HCT116 (cell line): ENCODE measurements around the gene SDHD. TPM values are rescaled to one million over a fixed set of nuclear protein-coding genes. Genes with fewer than 3 reads are reported as not detected.

Source experiments
- ATAC-seq: fragments of 200-7000 bp; cut with Tn5 transposase; 2 replicates; pipeline ENCODE4 v1.9.1; 2020; ENCODE audit warnings: mild to moderate bottlenecking, moderate library complexity
- BruUV-seq: library from RNA; stranded (reverse); fragments of 400-500 nt; replicated peaks from 2 replicates; lab custom pipeline; 2021; lab: Mats Ljungman, UMichigan
- CTCF ChIA-PET: fragments of 300-600 bp; sonication (Branson Sonifier 250); formaldehyde crosslinking; loops from one replicate; lab custom pipeline; 2021; ENCODE audit warnings: antibody characterized with exemption; lab: Charles Lee
- POLR2A ChIA-PET: fragments of 300-600, 350-600 bp; sonication (Branson Sonifier 250); formaldehyde crosslinking; loops from one replicate; lab custom pipeline; 2021; ENCODE audit warnings: antibody characterized with exemption; lab: Charles Lee
- RAD21 ChIA-PET, 2 experiments: fragments of 300-600 bp; sonication (Branson Sonifier 250); formaldehyde crosslinking; loops; one replicate each; lab custom pipeline; 2023; ENCODE audit warnings: low total read pairs in 2 of 2; ENCODE audit not compliant: uncharacterized antibody in 2 of 2, unreplicated experiment in 2 of 2, low non-redundant PET in 1 of 2; lab: Charles Lee
- DNase-seq: peaks from one replicate; pipeline ENCODE4 v3.0.0-alpha.2; 2010; ENCODE audit warnings: low read depth, low spot score
- H2AFZ ChIP-seq: fragments of 200-600 bp; shearing (Covaris generic), sonication (generic); 2 replicates; pipeline ENCODE4 v1.6.1; 2017; ENCODE audit warnings: low read depth, mixed run types, mixed read lengths, antibody characterized with exemption, low read length; ENCODE audit not compliant: poor library complexity, severe bottlenecking
- H3K27ac ChIP-seq: 2 replicates; pipeline ENCODE4 v1.5.1; 2012; ENCODE audit warnings: low read depth, low read length
- H3K27me3 ChIP-seq: fragments of 200-600 bp; sonication (generic); 2 replicates; pipeline ENCODE4 v1.6.1; 2016; ENCODE audit warnings: mixed run types, low read length, mixed read lengths; ENCODE audit not compliant: insufficient read depth
- H3K36me3 ChIP-seq, 2 experiments: fragments of 200-500 bp in 1 of 2; fragments of 200-600 bp in 1 of 2; sonication (Bioruptor generic) in 1 of 2; sonication (generic) in 1 of 2; 2 replicates each; pipeline versions ENCODE4 v1.5.1 to v1.6.1; 2014 to 2016; ENCODE audit warnings: low read length in 2 of 2, inconsistent platforms in 1 of 2, mixed read lengths in 1 of 2, mixed run types in 1 of 2; ENCODE audit not compliant: insufficient read depth in 2 of 2, control insufficient read depth in 1 of 2
- H3K4me1 ChIP-seq, 2 experiments: fragments of 200-600 bp in 1 of 2; sonication (generic) in 1 of 2; 2 replicates each; pipeline versions ENCODE4 v1.5.1 to v1.6.1; 2012 to 2017; ENCODE audit warnings: low read length in 2 of 2, inconsistent platforms in 1 of 2, mild to moderate bottlenecking in 1 of 2, mixed read lengths in 1 of 2, mixed run types in 1 of 2, moderate library complexity in 1 of 2; ENCODE audit not compliant: insufficient read depth in 2 of 2, control insufficient read depth in 1 of 2
- H3K4me2 ChIP-seq: fragments of 200-600 bp; sonication (generic); 2 replicates; pipeline ENCODE4 v1.6.1; 2017; ENCODE audit warnings: mixed run types, low read length, mixed read lengths
- H3K4me3 ChIP-seq, 2 experiments: fragments of 200-600 bp in 1 of 2; sonication (generic) in 1 of 2; replicated peaks in 1 of 2; 2 replicates each; pipeline ENCODE4 v1.5.1; 2011 to 2016; ENCODE audit warnings: low read length in 2 of 2, control low read depth in 1 of 2, low read depth in 1 of 2, mild to moderate bottlenecking in 1 of 2, mixed read lengths in 1 of 2, mixed run types in 1 of 2
- H3K79me2 ChIP-seq: fragments of 200-600 bp; sonication (generic); 2 replicates; pipeline ENCODE4 v1.6.1; 2017; ENCODE audit warnings: mild to moderate bottlenecking, mixed run types, low read length, moderate library complexity, mixed read lengths; ENCODE audit not compliant: insufficient read depth
- H3K9ac ChIP-seq: fragments of 200-600 bp; sonication (generic); 2 replicates; pipeline ENCODE4 v1.6.1; 2016; ENCODE audit warnings: low read length, mixed read lengths
- H3K9me2 ChIP-seq: fragments of 200-600 bp; sonication (generic), shearing (Covaris generic); 2 replicates; pipeline ENCODE4 v1.6.1; 2017; ENCODE audit warnings: mixed run types, mild to moderate bottlenecking, moderate library complexity; ENCODE audit not compliant: insufficient read depth
- H3K9me3 ChIP-seq, 2 experiments: fragments of 200-500 bp in 1 of 2; fragments of 200-600 bp in 1 of 2; sonication (Bioruptor generic) in 1 of 2; sonication (generic) in 1 of 2; 2 replicates each; pipeline ENCODE4 v1.6.1; 2014 to 2017; ENCODE audit warnings: low read length in 2 of 2, mixed read lengths in 2 of 2, inconsistent platforms in 1 of 2, low read depth in 1 of 2, mild to moderate bottlenecking in 1 of 2, mixed run types in 1 of 2, moderate library complexity in 1 of 2; ENCODE audit not compliant: control insufficient read depth in 1 of 2, insufficient read depth in 1 of 2
- H4K20me1 ChIP-seq: fragments of 200-600 bp; sonication (generic), shearing (Covaris generic); 2 replicates; pipeline ENCODE4 v1.6.1; 2017; ENCODE audit warnings: mixed run types, mild to moderate bottlenecking, moderate library complexity; ENCODE audit not compliant: insufficient read depth
- CEBPB ChIP-seq: IDR thresholded peaks from 2 replicates; pipeline ENCODE4 v1.6.1; 2012; ENCODE audit warnings: low read depth
- EGR1 ChIP-seq: IDR thresholded peaks from 2 replicates; pipeline ENCODE4 v1.6.1; 2012; ENCODE audit warnings: low read depth
- ELF1 ChIP-seq: IDR thresholded peaks from 2 replicates; pipeline ENCODE4 v1.6.1; 2012; ENCODE audit warnings: low read depth, borderline replicate concordance
- EZH2phosphoT487 ChIP-seq: fragments of 200-600 bp; IDR thresholded peaks from 2 replicates; pipeline ENCODE4 v1.6.1; 2018; ENCODE audit warnings: antibody characterized with exemption, borderline replicate concordance
- POLR2A ChIP-seq: IDR thresholded peaks from 2 replicates; pipeline ENCODE4 v1.7.0; 2011; ENCODE audit warnings: borderline replicate concordance; ENCODE audit not compliant: insufficient read depth, insufficient read length; ENCODE audit errors: extremely low read depth
- RAD21 ChIP-seq: IDR thresholded peaks from 2 replicates; pipeline ENCODE4 v1.6.1; 2012; ENCODE audit warnings: low read depth, mild to moderate bottlenecking
- REST ChIP-seq: IDR thresholded peaks from 2 replicates; pipeline ENCODE4 v1.6.1; 2012; ENCODE audit warnings: low read depth
- TCF7L2 ChIP-seq: IDR thresholded peaks from 2 replicates; pipeline ENCODE4 v1.7.0; 2011; ENCODE audit warnings: borderline replicate concordance, inconsistent platforms; ENCODE audit not compliant: insufficient read depth, insufficient read length; ENCODE audit errors: extremely low read depth
- intact Hi-C: fragments of 100-400 bp; cut with micrococcal nuclease; formaldehyde crosslinking; loops from 2 replicates; pipeline ENCODE4 v1.10.0; 2022
- total RNA-seq: library from RNA; stranded (reverse); gene quantifications from one replicate; pipeline ENCODE4 v1.2.1, GENCODE V29; 2021; ENCODE audit not compliant: unreplicated experiment
- TF ChIP-seq, protein P1 (sequence below): IDR thresholded peaks from 2 replicates; pipeline ENCODE4 v1.6.1; 2012

SDHD gene
- total RNA-seq, 1 experiment from 2014 or later = 129 TPM

GRCh38 chr11:112121981-112122615 is 35.4 kb downstream of the SDHD start (continued):
- no peak for TF ChIP-seq ELF1

- RAD21 ChIA-PET = no interaction called here
- Histone ChIP-seq H3K79me2 (no peaks in the 10 kb centered on the region), H3K9ac (no peak overlapping the region), H3K4me3 (no peak overlapping the region), H3K27ac (no peak overlapping the region), H3K4me1 (peaks cover 51 to 85% of the 10 kb centered on the region in 2 experiments), H3K9me2 (no peaks in the 10 kb centered on the region), H3K9me3 (no peaks in the 10 kb centered on the region), H3K4me2 (no peak overlapping the region), H3K27me3 (no peaks in the 10 kb centered on the region), H2AFZ (no peak overlapping the region), H4K20me1 (no peaks in the 10 kb centered on the region), H3K36me3 (no peaks in the 10 kb centered on the region)
- no peak for TF ChIP-seq REST
- TF ChIP-seq, protein P1, sequence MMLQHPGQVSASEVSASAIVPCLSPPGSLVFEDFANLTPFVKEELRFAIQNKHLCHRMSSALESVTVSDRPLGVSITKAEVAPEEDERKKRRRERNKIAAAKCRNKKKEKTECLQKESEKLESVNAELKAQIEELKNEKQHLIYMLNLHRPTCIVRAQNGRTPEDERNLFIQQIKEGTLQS = no peak
- no peak for TF ChIP-seq EZH2phosphoT487
- TF ChIP-seq POLR2A = no peak
- TF ChIP-seq RAD21 = no peak
- no peak for TF ChIP-seq EGR1
- TF ChIP-seq ELF1 = no peak
- TF ChIP-seq CEBPB = no peak
- TF ChIP-seq TCF7L2 = no peak
- intact Hi-C loops = loop anchor here (5.0 kb wide), 1 partner anchor 34 kb away; no protein-coding TSS in a partner anchor
- POLR2A ChIA-PET = no interaction called here
- CTCF ChIA-PET = interaction anchor here (2.2 kb wide), 1 partner anchor 10 kb away, joined by 12 read pairs; no protein-coding TSS in a partner anchor
- ATAC-seq (no peak), DNase-seq (no peak)
- no TSS peak for BruUV-seq
These were observed 36.5 kb downstream of the SDHD start for GRCh38 chr11:112123129-112123528.
